WI38 (cell line): ENCODE data around the gene DNAAF1.

ENCODE experiments used
- H3K4me3 ChIP-seq: 2 replicates; pipeline ENCODE4 v1.5.1; 2011; ENCODE audit warnings: low read depth, mild to moderate bottlenecking, control low read depth, low read length
- CTCF ChIP-seq: IDR thresholded peaks from 2 replicates; pipeline ENCODE4 v1.5.1; 2012; ENCODE audit warnings: low read depth, mild to moderate bottlenecking, control low read depth, low read length

DNAAF1 gene

DNA sequence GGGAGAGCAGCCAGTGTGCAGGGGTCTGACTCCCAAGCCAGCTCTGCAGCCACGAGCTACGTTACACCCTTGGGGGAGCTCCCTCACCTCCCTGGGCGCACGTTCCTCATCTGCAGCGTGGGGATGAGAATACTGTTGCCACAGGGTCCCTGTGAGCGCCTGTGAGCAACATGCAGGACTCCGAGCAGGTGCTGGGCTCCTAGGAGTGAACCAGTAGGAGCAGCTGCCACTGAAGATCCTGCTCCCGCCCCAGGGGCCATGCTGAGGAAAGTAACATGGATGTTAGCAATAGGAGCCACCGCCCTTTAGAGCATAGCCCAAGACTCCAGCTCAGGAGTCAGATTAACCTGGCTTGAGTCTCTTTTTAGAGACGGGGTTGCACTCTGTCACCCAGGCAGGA, 15.9 kb downstream of the DNAAF1 start:
- H3K4me3 ChIP-seq: no peak overlapping the region
- no peak for TF ChIP-seq CTCF

GRCh38 chr16:84161801-84162200, 16.7 kb downstream of the DNAAF1 start:
- TF ChIP-seq CTCF: no peak

DNA sequence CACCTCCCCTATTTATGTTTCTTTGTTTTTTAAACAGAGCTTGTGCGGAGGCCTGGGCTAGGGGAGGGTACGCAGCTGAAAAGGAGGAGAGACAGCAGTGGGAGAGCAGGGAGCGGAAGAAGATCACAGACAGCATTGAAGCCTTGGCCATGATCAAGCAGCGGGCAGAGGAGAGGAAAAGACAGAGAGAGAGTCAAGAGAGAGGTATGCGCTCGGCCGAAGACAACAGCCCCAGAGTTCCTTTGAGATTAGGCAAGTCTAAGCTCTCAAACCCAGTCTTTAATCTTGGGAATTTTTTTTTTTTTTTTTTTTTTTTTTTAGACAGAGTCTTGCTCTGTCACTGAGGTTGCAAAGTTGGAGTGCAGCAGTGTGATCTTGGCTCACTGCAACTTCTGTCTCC, 20.6 kb downstream of the DNAAF1 start:
- H3K4me3 ChIP-seq: no peak overlapping the region
- no peak for TF ChIP-seq CTCF

More at GRCh38 chr16:84161801-84162200, 16.7 kb downstream of the DNAAF1 start:
- no peak overlapping the region for H3K4me3 ChIP-seq

GRCh38 chr16:84166796-84167695, 21.9 kb downstream of the DNAAF1 start:
- TF ChIP-seq CTCF: no peak
- no peak overlapping the region for H3K4me3 ChIP-seq

DNA sequence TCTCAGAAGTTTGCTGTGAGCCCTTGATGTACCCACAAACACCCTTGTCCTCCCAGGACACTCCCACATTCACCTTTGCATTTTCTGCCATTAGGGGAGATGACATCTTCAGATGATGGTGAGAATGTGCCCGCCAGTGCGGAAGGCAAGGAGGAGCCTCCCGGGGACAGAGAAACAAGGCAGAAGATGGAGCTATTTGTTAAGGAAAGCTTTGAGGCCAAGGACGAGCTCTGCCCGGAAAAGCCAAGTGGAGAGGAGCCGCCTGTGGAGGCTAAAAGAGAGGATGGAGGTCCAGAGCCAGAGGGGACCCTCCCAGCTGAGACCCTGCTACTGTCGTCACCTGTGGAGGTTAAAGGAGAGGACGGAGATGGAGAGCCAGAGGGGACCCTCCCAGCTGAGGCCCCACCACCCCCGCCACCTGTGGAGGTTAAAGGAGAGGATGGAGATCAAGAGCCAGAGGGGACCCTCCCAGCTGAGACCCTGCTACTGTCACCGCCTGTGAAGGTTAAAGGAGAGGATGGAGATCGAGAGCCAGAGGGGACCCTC, 24.7 kb downstream of the DNAAF1 start:
- TF ChIP-seq CTCF: no peak

GRCh38 chr16:84174396-84174795, 29.3 kb downstream of the DNAAF1 start:
- H3K4me3 ChIP-seq: no peak overlapping the region
- no peak for TF ChIP-seq CTCF

More for the DNA sequence above, 24.7 kb downstream of the DNAAF1 start:
- H3K4me3 ChIP-seq: no peak overlapping the region

GRCh38 chr16:84175350-84176081, 30.4 kb downstream of the DNAAF1 start:
- TF ChIP-seq CTCF: no peak
- H3K4me3 ChIP-seq: no peak overlapping the region
